GM04503 (cell line): ENCODE measurements around the gene RPTOR.
"Not testable (repeated sequence)": the region's sequence is repeated elsewhere in the genome, so short reads cannot be mapped to it uniquely, and the experiment has no call there.

ENCODE experiments used
- DNase-seq: peaks from one replicate; pipeline ENCODE4 v3.0.0-alpha.2; 2012; ENCODE audit warnings: low read depth

Gene RPTOR

DNA sequence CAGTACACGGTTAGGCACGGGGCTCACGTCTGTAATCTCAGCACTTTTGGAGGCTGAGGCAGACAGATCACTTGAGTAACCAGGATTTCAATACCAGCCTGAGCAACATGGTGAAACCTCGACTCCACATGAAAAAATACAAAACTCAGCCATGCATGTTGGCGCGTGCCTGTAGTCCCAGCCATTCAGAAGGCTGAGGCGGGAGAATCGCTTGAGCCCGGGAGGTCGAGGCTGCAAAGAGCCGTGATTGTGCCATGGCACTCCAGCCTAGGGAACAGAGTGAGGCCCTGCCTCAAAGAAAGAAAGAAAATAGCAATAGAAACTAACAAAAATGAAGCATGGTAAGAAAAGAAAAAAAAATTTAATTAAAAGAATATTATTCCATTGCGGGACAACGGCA lies 319.0 kb downstream of the RPTOR start:
- no peak for DNase-seq

DNA sequence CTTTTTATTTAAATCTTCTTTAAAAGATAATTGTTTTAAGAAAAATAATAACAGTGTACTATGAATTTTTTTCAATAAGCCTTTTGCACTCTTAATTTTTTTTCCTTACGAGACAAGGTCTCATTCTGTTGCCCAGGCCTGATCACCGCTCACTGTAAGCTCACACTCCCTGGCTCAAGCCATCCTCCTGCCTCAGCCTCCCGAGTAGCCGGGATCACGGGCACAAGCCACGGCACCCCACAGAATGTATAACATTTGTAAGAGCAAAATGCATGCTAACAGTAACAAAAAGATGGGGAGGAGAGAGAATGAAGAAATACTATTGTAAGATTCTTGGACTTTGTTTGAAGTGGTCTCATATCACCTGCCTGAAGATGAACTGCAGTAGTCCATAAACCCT lies 320.1 kb downstream of the RPTOR start:
- DNase-seq, result no peak

DNA sequence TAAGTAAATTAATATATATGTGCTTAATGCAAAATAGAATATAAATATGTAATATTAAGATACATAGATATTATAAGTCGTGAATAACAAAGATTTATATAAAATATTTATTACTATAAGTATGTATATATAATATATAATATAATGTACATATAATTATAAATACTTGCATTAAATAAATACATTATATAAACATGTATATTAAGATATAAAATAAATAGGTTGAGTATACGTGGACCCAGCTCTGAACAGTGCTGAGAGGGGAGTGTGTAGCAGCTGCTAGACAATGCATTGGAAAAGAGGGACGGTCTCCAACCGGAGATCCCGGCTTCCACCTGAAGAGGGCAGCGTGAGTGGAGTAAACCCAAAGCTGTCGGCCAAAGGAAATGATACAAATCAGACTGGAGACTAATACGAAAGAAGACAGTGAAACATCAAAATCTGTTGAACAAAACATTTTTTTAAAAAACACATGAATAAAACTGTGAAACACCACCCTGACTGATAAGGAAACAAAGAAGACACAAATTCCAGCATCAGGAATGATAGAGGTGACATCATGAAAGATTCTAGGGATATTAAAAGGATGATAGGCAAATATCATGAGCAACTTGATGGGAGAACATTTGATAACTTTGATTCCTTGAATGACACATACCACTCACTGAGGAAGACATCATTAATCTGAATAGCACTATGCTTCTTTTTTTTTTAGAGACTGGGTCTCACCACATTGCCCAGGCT lies 321.6 kb downstream of the RPTOR start:
- no peak for DNase-seq

DNA sequence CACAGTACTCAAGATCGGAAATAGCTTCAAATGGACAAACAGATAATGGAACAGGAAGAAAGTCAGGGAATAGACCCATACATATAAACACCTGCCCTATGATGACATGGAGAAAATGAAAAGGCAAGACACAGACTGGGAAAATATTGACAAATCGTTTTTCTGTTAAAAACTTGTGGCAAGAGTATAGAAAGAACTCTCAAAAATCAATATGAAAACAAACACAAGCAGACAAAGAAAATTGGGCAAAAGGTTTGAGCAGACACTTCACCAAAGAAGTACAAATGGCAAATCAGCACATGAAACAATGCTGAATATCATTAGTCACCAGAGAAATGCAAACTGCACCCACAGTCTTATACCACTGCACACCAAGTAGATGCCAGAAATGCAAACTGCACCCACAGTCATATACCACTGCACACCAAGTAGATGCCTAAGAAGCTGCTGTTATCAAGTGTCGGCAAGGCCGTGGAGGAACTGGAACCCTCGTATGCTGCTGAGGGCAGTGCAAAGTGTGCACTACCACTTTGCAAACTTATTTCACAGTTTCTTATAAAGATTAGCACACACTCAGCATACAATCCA lies 323.5 kb downstream of the RPTOR start:
- DNase-seq, result no peak

DNA sequence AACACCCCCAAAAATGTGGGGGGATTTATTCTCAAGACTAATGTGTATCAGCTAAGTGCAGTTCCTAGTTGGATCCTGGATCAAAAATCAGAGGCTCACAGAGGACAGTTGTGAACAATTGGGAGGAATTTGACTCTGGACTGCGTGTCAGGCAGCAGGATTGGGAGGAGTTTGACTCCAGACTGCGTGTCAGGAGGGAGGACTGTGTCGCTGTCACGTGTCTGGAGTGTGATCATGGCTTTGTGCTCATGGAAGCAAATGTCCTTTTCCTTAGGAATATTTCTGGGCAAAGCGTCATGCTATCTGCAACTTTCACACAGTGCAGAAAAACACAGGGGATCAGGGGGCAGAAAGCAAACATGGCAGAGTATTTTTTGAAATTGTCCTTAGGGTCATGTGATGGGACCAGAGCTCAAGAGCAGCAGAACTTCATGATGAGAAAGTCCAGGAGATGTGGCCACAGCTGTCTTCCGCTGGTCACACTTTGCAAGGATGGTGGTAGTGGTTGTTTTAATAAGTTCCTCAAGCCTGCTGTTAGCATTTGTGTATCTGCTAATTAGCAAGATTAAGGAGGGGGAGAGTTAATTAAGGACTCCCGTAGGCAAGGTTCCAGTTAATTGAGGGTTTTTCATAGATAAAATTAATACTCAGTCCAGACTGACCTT lies 325.0 kb downstream of the RPTOR start:
- DNase-seq, result no peak

DNA sequence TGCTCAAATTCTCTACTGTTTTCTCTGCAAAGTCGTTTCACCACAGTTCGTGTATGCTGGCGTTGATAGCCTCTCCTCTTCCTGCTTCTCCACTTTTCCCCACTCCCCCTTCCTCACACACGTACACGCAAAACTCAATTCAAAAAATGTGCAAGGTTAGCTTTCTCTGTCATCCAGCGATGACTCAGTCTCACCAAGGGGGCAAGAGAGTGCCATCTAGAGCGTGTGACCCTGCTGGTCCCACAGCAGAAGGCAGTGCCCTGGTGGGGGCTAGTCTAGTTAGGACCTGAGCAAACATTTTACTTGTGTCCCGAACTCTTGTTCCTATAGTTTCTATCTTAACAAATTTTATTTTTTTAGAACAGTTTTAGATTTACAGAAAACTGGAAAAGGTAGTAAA lies 325.8 kb downstream of the RPTOR start:
- DNase-seq, result no peak

DNA sequence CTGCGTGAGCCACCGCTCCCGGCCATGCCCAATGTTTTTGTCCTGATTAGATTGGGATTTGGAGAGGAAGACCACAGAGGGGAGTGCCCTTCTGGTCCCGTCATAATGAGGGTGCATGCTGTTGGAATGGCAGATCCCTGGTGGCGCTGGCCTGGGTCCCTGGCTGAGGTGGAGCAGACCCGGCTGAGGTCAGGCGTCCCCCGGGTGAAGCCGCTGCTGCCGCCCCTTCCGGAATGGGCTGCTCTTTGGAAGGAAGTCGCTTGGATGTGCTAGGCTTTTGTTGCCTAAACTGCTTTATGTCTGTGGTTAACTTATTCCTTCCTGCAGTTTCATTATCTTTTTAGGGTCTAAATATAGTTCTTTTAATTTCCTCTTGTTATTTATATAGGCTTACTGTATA lies 326.7 kb downstream of the RPTOR start:
- no peak for DNase-seq

DNA sequence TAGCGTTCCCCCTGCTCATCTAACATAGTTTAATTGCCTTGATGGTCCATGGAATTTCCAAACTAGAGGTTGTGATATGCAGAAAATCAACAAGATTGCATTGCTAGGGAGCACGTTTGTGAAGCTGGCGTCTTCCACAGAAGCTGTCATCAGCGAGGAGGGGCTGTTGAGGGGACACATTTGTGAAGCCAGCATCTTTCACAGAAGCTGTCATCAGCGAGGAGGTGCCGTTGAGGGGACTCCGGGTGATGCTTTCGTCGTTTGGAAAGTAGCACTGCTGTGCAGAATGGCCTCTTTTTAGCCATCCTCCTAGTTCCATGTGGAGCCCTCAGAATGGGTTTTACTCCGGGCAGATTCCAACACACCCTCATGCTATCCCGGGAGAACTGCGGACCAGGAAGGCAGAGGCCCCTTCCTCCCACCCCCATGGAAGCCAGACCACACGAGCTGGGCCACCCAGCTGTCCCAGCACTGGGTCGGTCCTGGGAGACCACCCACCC lies 327.4 kb downstream of the RPTOR start:
- no peak for DNase-seq

DNA sequence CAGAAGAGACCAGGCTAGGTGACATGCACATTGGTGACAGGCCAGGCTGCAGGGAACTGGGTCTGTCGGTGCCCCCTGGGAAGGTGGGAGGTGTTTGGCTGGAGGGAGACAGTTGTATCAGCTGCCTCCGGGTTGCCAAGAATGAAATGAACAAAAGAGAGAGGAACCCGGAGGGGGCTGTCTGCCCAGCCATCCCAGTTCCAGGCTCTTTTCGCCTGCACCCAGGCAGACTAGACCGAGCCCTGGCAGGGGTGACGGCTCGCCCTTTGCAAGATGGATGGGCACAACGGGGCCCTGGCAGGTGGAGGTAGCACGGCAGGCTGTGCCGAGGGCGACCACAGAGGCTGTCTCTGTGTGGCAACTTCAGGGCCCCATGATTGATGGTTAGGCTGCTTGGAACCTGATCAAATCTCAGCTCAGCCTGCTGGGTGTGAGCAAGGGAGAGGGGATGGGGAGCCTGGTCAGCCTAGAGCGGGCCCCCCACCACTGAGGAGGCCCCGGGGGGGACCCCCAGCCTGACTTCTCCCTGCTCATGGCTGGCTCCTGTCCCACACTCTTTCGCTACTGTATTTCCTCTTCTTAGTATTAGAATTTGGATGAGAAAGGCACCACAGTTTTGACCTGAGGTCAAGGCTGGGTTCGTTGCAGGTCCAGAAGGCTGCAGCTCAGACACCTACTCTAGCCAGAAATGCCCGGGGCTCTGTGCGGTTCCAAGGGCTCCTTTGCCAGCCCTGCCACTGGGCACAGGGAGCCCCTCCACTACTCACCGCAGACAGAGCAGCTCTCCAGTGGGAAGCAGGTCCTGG lies 328.1 kb downstream of the RPTOR start:
- DNase-seq, result no peak

DNA sequence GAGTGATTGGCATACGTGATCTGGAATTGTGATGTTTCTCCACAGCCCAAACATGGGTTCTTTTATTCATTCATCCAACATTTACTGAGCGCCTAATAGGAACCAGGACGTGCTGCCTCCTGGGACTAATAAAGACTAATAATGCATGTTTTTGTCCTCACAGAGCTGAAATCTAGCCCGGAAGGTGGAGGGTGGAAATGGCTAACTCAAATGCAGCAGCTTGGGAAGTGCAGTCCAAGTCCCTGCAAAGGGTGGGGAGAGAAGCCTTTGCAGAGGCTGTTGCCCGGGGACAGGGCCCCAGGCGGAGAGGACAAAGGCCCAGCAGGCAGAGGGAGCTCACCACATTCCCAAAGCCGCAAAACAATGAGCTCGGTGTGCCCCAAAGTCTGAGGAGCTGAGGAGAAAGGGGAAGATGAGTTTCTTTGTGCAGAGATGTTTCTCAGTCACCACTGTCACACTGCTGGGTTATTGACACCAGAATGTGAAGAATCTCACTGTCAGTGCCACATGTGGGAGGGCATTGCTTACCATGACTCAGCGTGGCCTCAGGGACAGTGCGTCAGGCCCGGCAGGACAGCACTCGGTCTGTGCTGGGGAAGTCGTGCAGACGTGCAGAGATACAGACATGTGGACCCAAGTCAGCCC lies 328.8 kb downstream of the RPTOR start:
- DNase-seq, result no peak

DNA sequence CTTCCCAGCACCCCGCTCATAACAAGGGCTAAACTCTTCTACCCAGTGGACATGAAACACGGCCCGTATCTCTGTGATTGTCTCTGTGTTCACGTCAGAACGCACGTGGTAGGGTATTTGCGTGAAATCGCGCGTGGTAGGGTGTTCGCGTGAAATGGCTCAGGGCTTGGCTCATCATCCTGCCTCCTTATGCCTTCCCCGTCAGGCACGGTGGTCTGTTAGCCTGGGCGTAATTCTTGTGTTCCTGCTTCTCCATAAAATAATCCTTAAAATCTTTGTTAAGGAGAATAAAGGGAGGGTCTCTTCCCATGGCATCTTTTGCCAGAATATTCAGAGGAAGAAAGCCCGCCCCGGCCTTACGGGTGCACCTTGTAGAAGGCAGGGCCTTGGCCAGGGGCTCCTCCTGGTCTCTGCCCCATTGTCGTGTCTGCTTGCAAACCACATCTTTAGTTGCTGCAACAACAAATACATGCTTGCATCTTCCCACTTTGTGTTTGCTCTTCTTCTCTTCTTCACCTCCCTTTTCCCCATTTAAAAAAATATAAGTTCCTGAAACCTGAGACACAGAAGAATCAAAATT lies 330.3 kb downstream of the RPTOR start:
- DNase-seq, result no peak

DNA sequence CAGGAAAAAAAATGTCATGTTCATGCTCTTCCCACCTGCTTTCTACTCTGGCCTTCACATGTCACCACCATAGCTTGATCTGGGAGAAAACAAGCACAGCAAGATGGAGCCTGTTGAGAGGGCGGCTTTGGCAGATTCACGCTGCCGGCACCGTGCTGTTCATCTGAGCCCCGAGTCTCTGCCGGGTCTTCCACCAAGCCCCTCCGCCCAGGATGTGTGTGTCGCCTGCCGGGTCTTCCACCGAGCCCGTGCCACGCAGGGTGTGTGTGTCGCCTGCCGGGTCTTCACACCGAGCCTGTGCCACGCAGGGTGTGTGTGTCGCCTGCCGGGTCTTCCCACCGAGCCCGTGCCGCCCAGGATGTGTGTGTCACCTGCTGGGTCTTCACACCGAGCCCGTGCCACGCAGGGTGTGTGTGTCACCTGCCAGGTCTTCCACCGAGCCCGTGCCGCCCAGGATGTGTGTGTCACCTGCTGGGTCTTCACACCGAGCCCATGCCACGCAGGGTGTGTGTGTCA lies 330.9 kb downstream of the RPTOR start:
- not testable (repeated sequence) for DNase-seq

DNA sequence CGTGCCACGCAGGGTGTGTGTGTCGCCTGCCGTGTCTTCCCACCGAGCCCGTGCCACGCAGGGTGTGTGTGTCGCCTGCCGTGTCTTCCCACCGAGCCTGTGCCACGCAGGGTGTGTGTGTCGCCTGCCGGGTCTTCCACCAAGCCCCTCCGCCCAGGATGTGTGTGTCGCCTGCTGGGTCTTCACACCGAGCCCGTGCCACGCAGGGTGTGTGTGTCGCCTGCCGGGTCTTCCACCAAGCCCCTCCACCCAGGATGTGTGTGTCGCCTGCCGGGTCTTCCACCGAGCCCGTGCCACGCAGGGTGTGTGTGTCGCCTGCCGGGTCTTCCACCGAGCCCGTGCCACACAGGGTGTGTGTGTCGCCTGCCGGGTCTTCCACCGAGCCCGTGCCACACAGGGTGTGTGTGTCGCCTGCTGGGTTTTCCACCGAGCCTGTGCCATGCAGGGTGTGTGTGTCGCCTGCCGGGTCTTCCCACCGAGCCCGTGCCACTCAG lies 331.9 kb downstream of the RPTOR start:
- DNase-seq, result not testable (repeated sequence)

DNA sequence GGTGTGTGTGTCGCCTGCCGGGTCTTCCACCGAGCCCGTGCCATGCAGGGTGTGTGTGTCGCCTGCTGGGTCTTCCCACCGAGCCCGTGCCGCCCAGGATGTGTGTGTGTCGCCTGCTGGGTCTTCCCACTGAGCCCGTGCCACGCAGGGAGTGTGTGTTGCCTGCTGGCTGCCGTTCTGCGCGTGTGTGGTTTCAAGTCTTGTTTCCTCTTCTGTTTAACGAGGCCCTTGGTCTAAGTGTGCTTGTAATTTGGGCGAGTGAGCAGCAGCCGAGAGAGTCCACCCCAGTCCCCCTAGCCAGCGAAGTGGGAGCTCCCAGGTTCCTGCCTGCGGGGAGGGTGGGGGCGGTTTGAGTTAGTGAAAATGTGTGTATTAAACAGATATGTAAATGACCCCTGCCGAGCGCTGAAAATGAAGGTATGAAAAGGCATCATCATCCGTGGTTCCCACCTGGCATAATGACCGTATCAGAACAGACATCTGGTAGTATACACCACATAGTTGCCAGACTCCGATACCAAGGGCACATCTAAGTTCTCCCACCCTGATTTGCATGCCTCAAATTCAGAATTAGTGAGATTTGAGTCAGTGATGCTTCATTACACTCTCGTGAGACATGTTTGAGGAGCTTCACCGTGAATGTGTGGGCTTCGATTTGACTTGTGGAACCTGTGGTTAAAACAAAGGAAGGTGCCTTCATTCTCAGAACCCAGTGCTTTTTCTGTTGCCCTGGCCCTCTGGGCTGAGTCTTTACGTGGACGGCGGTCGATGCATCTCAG lies 332.5 kb downstream of the RPTOR start:
- DNase-seq, result no peak

DNA sequence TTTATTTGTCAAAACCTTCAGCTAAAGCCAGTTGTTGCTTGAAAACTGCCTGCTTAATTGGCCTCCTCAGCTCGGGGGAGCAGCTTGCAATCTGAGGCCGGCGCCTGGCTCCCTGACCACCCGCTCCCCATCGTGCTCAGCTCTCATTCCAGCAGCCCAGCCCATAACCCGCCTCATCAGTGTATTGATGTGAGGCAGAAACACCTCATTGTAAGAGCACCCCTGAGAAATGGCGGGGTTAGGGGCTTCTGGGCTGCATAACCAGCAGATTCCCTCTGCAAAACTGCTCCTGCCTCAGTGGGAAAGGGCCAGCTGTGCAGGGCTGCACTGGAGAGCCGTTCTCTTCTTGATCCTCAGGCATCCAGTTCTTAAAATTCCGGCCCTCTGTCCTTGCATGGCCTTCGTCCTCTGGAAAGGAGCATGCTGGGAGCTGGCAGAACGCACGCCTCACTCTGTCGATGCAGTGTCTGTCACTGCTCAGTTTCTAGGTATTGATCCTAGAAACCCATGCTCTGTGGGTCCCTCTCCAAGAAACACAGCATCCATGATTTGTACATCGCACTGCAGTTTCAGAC lies 333.2 kb downstream of the RPTOR start:
- no peak for DNase-seq

DNA sequence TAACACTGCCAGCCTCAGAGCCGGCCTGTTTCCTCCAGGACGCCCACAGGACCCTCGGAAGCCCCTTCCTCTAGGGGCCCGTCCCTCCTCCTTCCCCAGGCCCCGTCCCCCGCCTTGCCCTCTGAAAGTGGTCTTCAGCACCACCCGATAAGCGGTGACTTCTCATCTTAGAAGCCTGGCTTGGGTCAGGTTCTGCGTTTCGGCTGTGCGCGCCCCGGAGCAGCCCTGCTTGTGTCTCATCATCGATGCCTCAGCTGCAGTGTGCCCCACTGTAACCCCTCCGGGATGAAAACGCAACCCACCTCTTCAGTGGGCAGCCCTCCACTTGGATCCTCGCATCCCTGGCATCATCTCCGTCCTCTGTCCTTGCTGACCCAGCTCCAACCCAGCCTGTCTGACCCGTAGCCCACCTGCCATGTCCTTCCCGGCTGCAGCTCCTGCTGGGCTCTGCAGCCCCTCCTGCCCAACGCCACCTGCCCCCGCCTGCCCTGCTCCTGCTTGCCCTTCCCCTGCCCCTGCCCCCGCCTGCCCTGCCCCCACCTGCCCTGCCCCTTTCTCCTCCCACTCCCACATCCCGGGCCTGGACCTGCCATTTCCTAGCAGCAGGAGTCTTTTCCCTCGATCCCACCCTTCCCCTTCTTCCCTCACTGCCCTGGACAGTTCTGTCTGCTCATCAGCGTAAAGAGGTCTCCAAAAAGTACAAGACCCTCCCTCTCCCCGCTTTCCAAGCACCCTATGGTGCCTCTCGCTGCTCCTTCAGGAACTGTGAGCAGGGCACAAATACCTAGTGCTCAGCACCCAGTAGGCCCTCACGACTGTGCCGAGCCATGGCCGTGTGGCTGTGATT lies 334.5 kb downstream of the RPTOR start:
- DNase-seq, result no peak

DNA sequence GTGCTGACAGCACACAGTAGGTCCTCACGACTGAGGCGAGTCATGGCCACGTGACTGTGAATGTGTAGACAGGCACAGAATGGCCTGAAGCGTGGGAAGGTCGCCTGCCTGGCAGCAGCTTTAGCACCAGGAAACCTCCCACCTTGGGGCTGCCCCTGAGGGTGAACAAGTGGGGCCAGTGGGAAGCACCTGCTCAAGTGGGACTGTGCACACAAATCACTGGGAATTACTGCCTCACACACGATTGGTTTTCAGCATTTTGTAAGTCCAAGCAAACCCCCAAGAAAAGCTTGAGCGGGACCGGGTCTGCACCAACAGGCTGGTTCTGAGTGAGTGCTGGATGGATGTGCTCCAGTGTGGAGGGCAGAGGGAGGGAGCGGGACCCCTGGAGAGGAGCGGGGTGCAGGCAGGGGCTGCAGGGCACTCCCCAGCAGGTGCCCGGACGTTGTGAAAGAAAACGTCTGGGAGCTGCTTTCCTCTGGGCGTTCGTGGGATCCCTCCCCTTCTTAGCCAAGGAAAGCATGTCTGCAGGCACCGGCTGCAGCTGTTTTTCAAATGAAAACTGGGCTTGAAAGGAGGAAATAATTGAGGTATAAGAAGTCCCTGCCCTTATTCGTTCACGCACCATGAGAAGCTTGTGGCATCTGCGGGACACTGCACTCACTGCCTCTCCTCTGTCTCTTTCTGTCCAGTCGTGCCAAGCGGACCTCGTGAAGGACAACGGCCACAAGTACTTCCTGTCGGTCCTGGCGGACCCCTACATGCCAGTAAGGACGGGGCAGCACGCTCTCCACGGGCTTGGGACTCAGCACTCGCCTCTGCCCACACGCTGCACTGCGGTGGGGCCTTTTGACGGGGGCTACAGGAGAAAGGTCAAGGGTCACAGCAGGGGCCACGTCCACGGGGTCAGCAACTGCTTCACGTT lies 335.3 kb downstream of the RPTOR start:
- no peak for DNase-seq

DNA sequence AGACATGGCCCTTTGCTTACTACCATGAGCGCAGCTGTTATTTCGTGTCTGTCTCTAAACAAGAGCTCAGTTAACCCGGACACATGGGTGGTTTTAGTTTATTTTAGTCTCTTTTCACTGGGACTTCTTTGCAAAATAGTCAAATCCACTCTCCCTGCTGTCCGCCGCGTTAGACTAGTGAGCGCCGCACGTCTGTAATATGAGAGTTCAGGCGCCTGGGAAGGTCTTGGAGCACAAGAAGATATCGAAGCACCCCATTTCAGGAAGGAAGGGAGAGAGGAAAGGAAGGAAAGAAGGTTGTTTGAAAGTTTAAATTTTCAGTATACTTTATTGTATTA lies 336.0 kb downstream of the RPTOR start:
- DNase-seq, result no peak
